ENCODE measurements around the gene STAT5B.

The STAT5B gene

GRCh38 chr17:42284024-42284369 lies 7.8 kb upstream of the STAT5B start:
- no peak for DNase-seq

GRCh38 chr17:42283241-42284023 lies 7.2 kb upstream of the STAT5B start:
- DNase-seq = no peak

GRCh38 chr17:42282478-42283080 lies 6.4 kb upstream of the STAT5B start:
- no peak for DNase-seq

GRCh38 chr17:42281571-42282096 lies 5.4 kb upstream of the STAT5B start:
- no peak for DNase-seq

GRCh38 chr17:42279776-42280630 lies 3.8 kb upstream of the STAT5B start:
- no peak for DNase-seq

GRCh38 chr17:42277342-42277712 lies 1.1 kb upstream of the STAT5B start:
- no peak for DNase-seq

GRCh38 chr17:42276609-42277341 lies 584 bp upstream of the STAT5B start:
- peak; percentile 35 to 52 for DNase-seq

- DNase-seq = peak; percentile 41 to 44
Measured at GRCh38 chr17:42275527-42276358, 448 bp downstream of the STAT5B start.

GRCh38 chr17:42274812-42275526 lies 1.2 kb downstream of the STAT5B start:
- DNase-seq = peak in 1 of 2 donors; percentile 19

- no peak for DNase-seq
Measured at GRCh38 chr17:42274253-42274542, 2.0 kb downstream of the STAT5B start.

- peak in 1 of 2 donors; percentile 40 for DNase-seq
Measured at GRCh38 chr17:42273474-42274252, 2.5 kb downstream of the STAT5B start.

- peak in 1 of 2 donors; percentile 69 for DNase-seq
Measured at GRCh38 chr17:42272162-42272907, 3.9 kb downstream of the STAT5B start.

GRCh38 chr17:42271779-42272035 lies 4.5 kb downstream of the STAT5B start:
- no peak for DNase-seq

- DNase-seq = no peak
Measured at GRCh38 chr17:42271006-42271778, 5.0 kb downstream of the STAT5B start.

GRCh38 chr17:42270596-42270995 lies 5.6 kb downstream of the STAT5B start:
- DNase-seq = no peak

GRCh38 chr17:42270170-42270535 lies 6.0 kb downstream of the STAT5B start:
- DNase-seq = no peak

- DNase-seq = no peak
Measured at GRCh38 chr17:42268236-42268635, 8.0 kb downstream of the STAT5B start.

- peak; percentile 72 to 81 for DNase-seq
Measured at GRCh38 chr17:42266918-42267766, 9.0 kb downstream of the STAT5B start.
